Glomerular endothelial cell (primary cell): ENCODE results near the gene ZNF264. TPM values are rescaled to one million over a fixed set of nuclear protein-coding genes. Genes with fewer than 3 reads are reported as not detected.
A peak's percentile ranks its signal among the peaks of the same experiment; 100 is the strongest.
"Not testable (repeated sequence)": the region's sequence is repeated elsewhere in the genome, so short reads cannot be mapped to it uniquely, and the experiment has no call there.

Experiments
- DNase-seq: peaks from one replicate; pipeline ENCODE4 v3.0.0-alpha.2; 2011; ENCODE audit warnings: low read depth, low spot score; ENCODE audit errors: extremely low read depth
- total RNA-seq: library from RNA; depleted of rRNA; stranded (reverse); fragments of >200 nt; gene quantifications from 2 replicates; pipeline ENCODE4 v1.2.3, GENCODE V29; 2015

Gene ZNF264
- 19.7 and 31.3 TPM in 2 replicates for total RNA-seq

GRCh38 chr19:57191141-57192076 lies at the start of gene ZNF264:
ZNF264 (plus strand) TSS chr19:57191500; CDS start chr19:57191914, 414 bp downstream.
- peak; percentile 45 for DNase-seq

DNA sequence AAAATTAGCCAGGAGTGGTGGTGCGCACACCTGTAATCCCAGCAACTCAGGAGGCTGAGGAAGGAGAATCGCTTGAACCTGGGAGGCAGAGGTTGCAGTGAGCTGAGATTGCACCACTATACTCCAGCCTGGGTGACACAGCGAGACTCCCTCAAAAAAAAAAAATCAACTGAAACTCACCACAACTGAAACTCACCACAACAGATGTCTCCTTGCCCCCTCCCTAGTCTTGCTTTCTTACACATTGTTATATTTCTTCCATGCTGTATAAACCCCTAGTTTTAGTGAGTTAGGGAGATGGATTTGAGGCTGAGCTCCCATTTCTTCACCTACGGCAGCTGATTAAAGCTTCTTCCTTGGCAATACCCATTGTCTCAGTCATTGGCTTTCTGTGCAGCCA lies 49.6 kb upstream of the ZNF264 start:
- no peak for DNase-seq

DNA sequence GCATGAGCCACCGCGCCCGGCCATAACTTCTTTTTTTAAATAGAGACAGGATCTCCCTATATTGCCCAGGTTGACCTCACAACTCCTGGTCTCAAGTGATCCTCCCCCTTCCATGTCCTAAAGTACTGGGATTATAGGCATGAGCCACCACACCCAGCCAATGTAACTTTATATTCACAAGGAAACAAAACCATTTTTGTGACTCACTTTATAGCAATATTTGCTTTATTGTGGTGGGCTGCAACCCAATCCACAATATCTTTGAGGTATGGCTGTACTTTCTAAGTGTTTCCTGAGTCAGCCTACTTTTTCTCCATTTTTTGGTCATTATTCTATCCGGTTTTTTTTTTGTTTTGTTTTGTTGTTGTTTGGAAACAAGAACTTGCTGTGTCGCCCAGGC lies 38.4 kb upstream of the ZNF264 start:
- DNase-seq = no peak

DNA sequence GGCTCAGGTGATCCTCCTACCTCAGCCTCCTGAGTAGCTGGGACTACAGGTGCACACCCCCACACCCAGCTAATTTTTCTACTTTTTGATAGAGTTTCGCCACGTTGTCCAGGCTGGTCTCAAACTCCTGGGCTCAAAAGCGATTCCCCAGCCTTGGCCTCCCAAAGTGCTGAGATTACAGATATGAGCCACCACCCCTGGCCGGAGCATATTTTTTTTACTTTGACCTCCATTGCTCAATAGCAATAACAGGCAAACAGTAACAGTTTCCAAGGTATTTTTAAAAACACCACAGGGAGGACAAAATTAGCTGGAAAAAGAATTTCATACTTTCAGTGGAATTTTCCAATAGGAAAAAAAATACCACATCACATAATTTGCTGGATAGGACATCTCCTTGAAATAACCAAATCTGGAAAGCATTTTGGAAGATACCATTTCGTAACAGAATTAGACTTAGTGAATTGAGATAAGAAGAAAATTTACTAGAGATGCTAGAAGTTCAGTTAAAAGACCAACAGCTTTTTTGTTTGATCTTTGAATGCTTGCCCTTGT lies 29.2 kb upstream of the ZNF264 start:
- DNase-seq = no peak

GRCh38 chr19:57165846-57166245 lies 25.5 kb upstream of the ZNF264 start:
- no peak for DNase-seq

DNA sequence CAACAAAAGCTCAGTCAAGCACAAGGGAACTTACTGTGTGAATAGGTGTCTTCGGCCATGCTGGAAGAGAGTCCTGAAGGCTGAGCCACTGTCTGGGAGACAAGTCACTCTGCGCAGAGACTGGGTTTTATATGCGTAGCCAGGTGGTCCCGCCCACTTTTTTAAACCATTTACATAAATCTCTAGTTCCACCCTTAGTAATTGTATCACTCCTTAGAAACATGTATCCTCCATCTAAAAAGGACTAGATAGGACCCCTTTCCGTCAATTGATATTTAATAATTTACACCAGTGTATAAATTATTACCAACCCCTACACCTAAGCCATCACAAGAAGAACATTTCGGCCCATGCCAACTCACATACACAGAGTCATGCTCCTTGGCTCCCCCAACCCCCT lies 23.9 kb upstream of the ZNF264 start, which contains the start of gene DUXA:
TSS of gene DUXA (minus strand) at position 101 of the 400 bp plus-strand sequence. CDS start at position 59, 42 bp downstream.
- no peak for DNase-seq

- DNase-seq = no peak
These were observed 19.7 kb upstream of the ZNF264 start for GRCh38 chr19:57171551-57172081.

GRCh38 chr19:57190301-57190700 lies 999 bp upstream of the ZNF264 start:
- no peak for DNase-seq

DNA sequence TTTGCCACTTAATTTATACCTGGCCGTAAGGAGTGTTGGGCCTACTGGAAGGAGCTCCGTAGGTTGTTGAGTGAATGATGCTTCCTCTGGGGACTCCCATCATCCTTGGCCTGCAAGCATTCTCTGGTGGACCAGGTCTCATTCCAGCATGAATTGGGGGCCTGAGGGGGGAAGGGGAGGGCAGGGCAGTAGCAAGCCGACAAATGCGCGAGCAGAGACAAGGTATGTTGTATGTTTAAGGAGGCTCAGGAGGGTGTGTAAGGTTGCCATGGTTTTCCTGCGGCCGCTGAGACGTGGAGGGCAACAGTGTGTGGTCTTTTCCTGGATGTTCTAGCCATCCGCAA lies 749 bp downstream of the ZNF264 start:
- no peak for DNase-seq

DNA sequence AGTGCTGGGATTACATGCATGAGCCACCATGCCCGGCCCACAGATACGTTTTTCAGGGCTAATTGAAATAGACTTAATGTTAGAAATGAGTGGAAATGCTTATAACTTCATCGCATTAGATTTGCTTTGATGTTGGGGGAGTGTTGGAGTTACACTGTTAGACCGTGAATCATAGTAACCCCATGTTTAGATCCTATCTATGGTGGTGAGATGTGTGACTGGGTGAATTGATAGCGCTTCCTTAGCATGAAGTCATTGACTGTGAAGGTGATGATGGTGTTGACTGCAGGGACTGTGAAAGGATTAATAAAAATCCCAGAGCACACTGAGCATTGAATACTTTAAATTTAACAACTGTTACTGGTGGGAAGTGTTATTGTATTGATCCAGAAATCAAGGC lies 1.7 kb downstream of the ZNF264 start:
- no peak for DNase-seq

DNA sequence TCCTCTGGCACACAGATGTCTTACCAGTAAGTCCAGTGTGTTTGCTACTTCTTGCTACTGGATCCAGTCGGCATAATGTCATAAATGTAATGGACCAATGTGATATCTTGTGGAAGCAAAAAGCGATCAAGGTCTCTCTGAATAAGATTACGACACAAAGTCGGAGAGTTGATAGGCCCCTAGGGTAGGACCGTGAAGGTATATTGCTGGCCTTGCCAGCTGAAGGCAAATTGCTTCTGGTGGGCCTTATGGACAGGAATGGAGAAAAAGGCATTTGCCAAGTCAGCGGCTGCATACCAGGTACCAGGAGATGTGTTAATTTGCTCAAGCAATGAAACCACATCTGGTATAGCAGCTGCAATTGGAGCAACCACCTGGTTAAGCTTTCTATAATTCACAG lies 6.6 kb downstream of the ZNF264 start:
- not testable (repeated sequence) for DNase-seq

DNA sequence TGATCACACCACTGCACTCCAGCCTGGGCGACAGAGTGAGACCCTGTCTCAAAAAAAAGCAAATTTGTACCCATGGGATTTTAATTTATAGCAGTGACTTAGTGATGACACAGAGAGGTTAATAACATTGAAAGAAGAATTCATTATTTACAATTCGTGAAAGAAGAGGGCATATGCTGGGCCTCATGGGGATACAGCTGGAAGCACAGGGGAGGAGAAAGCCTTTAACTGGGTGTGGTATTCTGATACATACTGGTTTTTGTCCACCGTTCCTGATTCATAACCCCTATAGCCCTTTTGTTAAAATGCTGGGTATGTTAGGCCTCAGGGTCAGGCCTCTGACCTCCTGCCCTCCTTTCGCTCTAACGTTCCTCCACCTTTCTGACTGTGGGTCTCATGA lies 10.9 kb downstream of the ZNF264 start:
- DNase-seq = no peak

DNA sequence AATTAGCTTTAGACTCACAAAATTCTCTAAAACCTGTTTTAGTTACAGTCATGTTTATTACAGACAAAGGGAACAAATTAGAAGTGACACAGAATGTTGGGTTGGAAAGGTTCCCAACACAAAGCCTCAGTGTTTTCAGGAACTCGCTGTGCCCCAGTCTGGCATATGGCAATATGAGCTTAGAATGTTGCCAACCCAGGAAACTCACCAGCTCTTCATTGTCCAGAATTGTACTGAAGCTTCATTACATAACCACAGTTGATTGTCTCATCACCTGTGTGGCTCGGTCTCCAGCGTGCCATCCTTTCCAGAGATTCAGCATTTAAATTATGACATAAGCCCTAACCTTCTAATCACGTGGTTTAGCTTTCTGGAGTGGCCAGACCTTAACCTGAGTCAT lies 19.1 kb downstream of the ZNF264 start:
- no peak for DNase-seq

DNA sequence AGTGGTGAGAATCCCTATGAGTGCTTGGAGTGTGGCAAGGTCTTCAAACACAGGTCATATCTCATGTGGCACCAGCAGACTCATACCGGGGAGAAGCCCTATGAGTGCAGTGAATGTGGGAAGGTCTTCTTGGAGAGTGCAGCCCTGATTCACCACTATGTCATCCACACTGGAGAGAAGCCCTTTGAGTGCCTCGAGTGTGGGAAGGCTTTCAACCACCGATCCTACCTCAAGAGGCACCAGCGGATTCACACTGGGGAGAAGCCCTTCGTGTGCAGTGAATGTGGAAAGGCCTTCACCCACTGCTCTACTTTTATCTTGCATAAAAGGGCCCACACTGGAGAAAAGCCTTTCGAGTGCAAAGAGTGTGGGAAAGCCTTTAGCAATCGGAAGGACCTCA lies 20.8 kb downstream of the ZNF264 start:
- DNase-seq = no peak

GRCh38 chr19:57227502-57227901 lies 36.2 kb downstream of the ZNF264 start:
- DNase-seq = no peak

GRCh38 chr19:57231686-57232085 lies 40.4 kb downstream of the ZNF264 start:
- DNase-seq = no peak

DNA sequence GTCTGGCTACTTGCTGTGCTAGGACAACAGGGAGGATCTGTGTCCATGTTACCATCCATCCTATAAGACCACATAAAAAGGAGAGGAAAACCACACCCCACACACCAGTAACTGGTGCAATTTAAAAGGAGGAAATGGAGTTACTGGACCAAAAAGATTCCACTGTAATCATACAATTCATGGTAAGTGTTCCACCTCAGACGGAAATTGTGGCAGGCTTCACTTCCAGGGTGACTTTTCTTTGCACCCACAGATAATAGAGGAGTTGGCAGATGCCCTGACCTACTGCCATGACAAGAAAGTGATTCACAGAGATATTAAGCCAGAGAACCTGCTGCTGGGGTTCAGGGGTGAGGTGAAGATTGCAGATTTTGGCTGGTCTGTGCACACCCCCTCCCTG lies 41.9 kb downstream of the ZNF264 start:
- no peak for DNase-seq

DNA sequence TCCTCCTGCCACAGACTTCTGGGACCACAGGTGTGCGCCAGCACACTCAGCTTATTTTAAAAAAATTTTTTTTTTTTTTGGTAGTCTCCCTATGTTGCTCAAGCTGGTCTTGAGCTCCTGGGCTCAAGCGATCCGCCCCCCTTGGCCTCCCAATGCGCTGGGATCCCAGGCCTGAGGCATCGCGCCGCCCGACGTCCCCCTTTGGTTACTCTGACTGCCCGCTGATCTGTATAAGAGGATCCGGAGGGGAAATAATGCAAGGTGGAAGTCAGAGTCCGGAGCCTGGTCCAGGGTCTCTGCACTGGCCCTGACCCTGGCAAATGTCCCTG lies 48.6 kb downstream of the ZNF264 start:
- DNase-seq = no peak

DNA sequence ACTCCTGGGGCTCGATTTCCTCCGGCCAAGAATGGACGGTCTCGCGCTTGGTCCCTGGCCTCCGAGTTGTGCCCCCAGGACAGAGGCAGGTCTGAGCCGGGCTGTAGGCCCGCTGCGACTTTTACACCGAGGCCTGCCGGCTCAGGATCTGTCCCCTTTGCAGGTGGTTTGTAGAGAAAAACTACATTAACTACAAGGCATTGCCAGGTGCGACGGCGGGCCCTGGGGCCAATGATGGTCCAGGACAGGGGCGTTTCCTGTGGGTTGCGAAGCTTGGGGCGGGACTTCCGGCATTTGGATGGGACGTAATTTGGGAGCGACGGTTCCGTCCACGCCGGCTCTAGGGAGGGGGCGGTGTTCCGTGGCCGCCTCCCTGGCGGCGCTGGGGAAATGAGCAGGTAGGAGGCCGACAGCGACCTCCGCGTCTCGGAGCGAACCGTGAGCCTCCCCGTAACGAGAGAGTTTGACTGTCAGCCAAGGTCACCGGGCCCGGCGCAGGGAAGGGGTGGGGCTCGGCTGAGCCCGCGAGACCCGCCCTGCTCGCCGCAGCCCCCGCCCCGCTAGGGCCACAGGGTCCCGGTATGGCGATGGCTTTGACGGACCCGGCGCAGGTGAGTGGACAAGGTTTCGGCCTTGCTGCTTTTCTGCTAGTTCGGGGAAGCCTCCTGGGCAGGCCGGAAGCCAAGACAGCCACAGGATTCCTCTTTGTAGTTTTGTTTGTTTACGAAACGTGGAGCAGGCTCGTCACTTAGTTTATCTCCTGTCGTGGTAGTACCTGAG lies 49.2 kb downstream of the ZNF264 start, which contains the start of gene ZNF805:
TSS of gene ZNF805 (plus strand) at position 322 of the 780 bp plus-strand sequence. CDS start at position 582, 260 bp downstream.
- DNase-seq = peak; percentile 62

GRCh38 chr19:57241176-57241575 lies 49.9 kb downstream of the ZNF264 start:
- DNase-seq = no peak

DNA sequence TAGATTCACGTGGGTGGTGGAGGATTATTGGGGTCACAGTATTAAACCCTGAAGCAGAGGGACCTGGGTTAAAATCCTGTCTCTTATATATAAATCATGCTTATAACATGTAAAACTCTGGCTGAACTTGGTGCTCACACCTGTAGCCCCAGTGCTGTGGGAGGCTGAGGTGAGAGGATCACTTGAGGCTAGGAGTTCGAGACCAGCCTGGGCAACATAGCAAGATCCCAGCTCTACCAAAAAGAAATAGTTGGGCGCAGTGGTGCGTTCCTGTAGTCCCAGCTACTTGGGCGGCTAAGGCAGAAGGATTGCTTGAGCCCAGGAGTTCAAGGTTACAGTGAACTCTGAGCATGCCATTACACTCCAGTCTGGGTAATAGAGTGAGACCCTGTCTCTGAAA lies 51.5 kb downstream of the ZNF264 start:
- no peak for DNase-seq
